Skin epidermis (tissue), 12 donors: ENCODE results near the gene CAP2.

Experiments used
- H3K27ac ChIP-seq, 21 experiments: fragments of 200-600 bp; sonication (generic) in 11 of 21; one replicate each; pipeline ENCODE4 v1.5.0; 2020; ENCODE audit warnings: mild to moderate bottlenecking in 3 of 21, inconsistent platforms in 2 of 21, moderate library complexity in 2 of 21
- H3K4me3 ChIP-seq, 7 experiments: fragments of 200-600 bp; sonication (generic) in 2 of 7; one replicate each; pipeline ENCODE4 v1.5.0; 2020; ENCODE audit warnings: inconsistent platforms in 2 of 7, mild to moderate bottlenecking in 2 of 7, moderate library complexity in 1 of 7

Gene CAP2

DNA sequence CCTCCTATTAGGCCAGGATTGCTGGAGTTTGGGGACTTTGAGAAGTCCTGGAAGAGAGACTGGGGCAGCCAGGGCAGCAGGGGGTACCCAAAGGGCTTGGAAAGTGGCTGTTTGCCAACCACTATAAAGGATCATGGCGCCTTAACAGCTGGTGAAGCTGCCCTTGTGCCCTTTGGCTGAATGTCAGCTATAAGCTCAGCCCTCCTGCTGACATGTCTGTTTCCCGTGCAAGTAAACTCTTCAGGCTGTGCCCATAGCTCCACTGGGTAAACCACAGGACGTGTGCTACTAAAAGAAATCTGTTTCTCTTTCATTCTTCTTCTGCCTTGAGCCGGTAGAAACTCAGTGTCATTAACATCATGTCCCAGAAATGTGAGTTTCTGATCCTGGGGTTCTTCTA lies 97.3 kb downstream of the CAP2 start:
- Histone ChIP-seq H3K27ac (peak overlapping the region in 2 of 21 experiments; percentile 13 to 23), H3K4me3 (no peak overlapping the region)

DNA sequence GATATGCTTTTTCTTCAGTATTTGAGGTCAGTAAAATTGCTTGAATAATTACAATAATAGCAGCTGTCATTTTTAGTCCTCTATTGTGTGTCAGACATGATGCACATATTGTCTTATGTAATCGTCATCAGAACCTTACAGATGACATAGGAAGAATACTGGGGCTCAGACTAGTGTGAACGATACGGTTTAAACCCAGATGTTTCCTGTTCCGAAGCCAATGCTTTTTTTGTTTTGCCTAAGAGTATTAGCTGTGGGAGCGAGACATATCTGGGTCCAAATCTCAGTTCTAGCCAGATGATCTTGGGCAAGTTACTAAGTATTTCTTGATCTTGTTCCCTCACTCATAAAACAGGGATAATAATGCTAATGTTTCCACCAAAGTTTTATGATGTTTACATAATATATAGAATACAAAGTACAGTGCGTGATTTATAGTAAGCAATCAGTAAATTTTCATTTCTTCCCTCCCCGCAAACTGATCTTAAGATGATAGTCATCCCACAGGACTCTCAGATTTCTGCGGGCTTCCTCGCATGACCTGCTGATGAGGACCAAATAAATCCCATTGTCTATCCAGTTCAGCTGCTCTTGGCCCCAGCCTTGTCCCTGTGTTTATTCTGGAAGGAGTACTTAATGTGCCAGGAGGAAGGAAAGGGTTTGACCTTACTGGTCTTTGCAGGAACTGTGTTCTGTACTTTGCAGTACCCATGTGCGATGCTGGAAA lies 98.2 kb downstream of the CAP2 start:
- no peak overlapping the region for H3K4me3 ChIP-seq
- peak overlapping the region in 3 of 21 experiments; percentile 8 to 45 (median 37) for H3K27ac ChIP-seq

DNA sequence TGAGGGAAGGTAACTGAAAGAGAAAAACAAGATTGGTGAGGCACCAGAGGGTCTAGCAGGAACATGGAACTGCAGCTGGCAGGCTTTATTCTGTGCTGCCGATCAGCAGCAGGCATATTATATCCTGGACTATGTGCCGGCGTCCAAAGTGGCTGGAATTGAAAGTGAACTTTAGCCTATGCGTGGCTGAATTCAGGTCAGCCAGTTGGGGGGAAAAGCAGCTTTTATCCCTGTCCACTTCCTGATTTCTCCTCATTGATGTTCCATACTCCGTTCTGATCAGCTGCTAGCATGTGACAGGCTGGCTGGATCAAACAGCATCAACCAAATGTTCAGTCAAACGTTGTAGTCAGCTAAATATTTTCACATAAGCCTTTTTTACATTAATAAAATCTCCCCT lies 99.0 kb downstream of the CAP2 start:
- Histone ChIP-seq H3K4me3 (no peak overlapping the region), H3K27ac (peak overlapping the region in 3 of 21 experiments; percentile 31 to 45 (median 37))

DNA sequence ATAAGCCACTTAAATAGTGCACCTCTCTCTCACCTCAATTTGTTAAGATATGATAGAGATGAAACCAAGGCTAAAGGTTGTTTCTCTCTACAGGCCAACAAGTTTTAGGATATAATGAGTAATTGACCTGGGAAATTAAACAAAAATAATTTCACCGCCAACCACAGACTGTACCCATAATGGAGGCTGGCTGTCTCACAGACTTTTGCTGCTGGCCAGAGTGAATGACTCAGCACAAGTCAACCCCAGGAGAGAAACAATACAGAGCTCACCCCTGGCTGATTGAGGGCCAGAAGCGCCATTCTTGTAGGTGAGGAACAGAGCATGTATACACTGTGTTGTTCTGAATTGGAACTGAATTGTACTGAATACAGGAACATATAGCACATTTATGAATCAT lies 99.9 kb downstream of the CAP2 start:
- peak overlapping the region in 1 of 21 experiments; percentile 17 for H3K27ac ChIP-seq

DNA sequence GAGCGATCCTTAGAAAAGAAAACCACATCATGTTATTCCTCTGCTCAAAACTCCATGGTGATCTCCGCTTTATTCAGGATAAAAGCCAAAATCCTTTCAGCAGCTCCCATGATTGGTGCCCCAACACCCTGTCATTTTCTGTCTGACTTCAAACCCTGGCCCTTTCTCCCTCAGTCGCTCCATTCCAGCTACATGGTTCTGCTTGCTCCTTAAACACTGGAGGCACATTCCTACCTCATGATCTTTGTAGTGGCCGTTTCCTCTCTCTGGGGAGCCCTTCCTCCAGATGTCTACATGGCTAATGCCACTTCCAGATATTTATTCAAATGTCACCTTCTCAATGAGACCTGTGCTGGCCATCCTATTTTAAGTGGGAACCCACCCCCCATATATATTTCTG lies 100.8 kb downstream of the CAP2 start:
- no peak overlapping the region for H3K4me3 ChIP-seq
- no peak overlapping the region for H3K27ac ChIP-seq

More for the DNA sequence above, 99.9 kb downstream of the CAP2 start:
- H3K4me3 ChIP-seq, result no peak overlapping the region

DNA sequence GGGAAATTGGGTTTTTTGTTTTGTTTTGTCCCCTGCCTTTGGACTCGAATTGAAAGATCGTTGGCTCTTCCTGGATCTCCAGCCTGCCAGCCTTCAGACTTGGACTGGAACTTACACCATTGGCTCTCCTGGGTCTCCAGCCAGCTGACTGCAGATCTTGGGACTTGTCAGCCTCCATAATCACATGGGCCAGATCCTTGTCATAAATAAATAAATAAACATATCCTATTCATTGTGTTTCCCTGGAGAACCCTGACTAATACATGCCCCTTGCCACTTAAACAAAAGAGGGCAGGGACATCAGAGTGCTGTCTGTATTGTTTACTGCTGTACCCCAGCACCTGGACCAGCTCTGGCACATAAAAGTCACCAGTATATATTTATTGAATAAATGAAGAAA lies 101.5 kb downstream of the CAP2 start:
- no peak overlapping the region for H3K27ac ChIP-seq
- H3K4me3 ChIP-seq, result no peak overlapping the region

DNA sequence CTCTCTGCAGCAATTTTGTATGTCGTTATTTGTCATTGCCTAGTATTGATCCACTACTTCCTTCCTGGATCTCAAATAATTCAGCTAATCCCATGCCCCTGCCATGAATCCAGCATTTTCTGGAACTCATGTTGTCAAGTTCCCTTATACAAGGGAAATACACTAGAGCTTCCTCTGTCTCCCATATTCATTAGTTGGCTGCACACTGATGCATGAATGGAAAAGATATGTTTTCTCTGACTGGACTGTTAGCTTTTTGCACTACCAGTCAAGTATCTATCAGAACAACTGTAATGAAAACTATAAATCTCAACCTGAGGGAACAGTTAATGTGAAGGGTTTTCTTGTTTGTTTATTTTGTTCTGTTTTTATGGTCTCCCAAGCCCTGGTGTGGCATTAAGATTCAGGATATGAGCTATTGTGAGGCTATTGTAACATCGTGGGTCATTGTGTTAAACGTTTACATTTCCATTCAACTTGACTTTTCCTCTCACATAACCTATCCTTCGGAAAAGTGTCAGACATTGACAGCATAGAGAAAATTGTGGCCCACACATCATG lies 104.2 kb downstream of the CAP2 start:
- Histone ChIP-seq H3K27ac (no peak overlapping the region), H3K4me3 (no peak overlapping the region)

DNA sequence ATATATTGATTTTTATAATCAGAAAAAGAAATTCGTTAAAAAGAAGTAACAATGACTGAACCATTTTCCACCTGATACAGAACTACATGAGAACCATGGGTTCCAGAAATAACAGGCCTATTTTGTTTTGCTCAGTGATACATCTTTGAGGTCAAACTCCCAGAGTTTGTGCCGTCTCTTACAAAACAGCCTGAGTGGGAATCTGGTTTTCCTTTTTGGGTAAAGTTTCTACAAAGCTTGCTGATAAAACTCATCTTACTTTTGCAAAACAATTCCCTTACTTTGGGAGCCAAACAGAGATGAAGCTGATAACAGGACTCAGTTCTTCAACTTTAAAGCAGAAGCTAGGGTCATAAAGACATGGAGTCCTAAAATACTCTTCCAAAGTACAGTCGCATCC lies 108.0 kb downstream of the CAP2 start:
- Histone ChIP-seq H3K4me3 (no peak overlapping the region), H3K27ac (no peak overlapping the region)

DNA sequence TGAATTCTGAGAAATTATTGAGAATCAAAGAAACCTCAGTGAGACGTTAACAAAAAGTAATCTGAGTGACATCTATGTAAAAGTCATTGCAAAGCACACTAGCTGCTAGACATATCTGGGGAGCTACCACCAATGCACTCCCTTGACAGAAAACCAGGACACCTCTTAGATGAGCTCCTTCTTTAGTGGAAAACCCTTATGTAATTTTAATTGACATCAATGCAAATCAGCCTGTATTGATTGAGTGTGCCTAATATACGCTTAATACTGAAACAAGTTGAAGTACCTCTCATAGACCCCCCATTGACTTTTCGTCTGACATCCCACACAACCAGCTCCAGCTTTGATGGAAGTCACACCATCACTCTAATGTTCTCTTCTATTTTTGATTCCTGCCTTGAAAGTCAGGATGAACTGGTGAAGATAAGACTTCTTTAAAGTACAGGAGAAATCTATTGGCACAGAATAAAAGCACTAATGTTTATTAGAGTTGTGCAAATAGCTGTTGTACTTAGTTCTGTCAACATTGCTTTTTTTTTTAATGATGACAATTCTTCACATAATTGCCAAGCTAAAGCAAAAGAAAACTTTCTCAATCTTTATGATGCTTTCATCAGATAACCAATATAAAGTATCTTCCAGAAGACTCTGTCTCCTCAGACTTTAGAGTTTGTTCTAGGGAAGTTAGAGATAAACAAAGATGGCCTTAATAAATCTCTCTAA lies 108.7 kb downstream of the CAP2 start:
- H3K4me3 ChIP-seq, result no peak overlapping the region
- H3K27ac ChIP-seq, result no peak overlapping the region

DNA sequence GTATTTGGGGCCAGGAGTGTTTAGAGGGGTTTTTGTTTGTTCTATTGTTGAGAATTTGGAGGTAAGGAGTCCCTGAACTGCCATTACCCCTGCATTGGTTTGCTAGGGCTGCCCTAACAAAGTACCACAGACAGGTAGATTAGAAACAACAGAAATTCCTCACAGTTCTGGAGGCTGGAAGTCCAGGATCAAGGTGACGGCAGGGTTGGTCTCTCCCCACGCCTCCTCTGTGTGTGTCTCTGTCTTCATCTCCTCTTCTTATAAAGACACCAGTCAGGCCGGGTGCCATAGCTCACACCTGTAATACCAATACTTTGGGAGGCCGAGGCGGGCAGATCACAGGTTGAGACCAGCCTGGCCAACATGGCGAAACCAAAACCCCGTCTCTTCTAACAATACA lies 109.7 kb downstream of the CAP2 start:
- Histone ChIP-seq H3K27ac (no peak overlapping the region), H3K4me3 (no peak overlapping the region)

DNA sequence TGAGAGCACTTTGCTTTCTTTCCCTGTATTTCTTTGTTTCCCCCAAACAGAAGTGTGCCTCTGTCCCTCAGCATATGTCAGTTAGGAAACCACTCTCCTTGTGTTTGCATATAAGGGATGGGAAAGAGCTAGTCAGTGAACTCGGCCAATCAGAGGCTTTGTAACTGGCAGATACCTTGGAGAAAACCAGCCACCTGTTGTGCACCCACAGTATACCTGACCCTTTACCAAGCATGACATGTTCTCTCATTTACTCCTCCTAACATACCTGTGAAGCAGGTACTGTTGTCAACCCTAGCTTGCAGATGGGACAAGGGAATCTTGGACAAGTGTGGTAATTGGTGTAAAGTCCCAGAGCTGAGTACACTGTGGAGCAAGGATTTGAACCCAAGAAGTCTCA lies 110.6 kb downstream of the CAP2 start:
- H3K4me3 ChIP-seq, result no peak overlapping the region
- H3K27ac ChIP-seq, result no peak overlapping the region

DNA sequence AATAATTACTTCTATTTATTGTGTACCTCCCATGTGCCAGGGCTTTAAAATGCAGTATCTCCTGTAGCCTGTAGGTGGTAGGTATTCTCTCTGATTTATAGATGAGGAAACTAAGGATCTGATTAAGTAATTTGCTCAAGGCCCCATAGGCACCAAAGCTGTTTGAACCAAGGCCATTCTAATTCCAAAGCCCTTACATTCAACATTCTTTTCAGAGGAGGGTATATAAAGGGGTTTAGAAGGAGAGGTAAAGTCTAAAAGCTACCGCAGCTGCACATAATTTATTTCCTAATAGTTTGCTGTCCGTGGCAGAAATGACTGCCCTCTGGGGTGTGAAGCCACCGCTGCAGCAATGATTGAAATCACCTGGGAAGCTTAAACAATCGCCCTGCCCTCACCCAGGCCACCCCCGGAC lies 111.7 kb downstream of the CAP2 start:
- no peak overlapping the region for H3K4me3 ChIP-seq
- no peak overlapping the region for H3K27ac ChIP-seq

DNA sequence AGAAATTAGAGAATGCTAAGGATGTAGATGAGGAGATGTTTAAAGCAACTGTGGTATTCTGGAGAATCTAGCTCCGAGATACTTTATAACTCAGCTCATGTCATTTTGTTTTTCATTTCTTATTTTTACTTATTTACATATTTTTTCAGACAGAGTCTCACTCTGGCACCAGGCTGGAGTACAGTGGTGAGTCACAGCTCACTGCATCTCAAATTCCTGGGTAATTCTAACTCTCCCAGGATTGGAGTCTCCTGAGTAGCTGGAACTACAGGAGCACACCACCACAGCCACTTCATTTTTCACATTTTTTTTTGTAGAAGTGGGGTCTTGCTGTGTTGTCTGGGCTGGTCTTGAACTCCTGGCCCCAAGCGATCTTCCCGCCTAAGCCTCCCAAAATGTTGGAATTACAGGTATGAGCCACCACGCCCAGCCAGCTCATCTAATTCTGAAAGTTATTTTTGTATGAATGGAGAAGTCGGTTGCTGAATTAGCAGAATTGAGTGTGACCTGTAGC lies 112.4 kb downstream of the CAP2 start:
- H3K27ac ChIP-seq, result no peak overlapping the region
- H3K4me3 ChIP-seq, result no peak overlapping the region

DNA sequence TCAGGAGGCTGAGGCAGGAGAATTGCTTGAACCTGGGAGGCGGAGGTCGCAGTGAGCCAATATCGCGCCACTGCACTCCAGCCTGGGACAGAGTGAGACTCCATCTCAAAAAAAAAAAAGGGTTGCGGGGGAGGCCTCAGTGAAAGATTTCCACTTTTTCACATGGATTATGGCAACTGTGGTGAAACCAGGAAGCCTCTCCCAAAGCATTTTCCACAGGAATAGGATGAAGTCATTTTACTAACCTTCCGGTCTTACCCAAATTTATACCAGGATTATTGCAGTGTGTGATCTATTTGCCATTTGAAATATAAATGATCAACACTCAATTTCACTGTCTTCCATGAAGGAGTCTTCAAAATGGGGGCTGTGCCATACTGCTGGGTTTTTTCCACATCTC lies 113.1 kb downstream of the CAP2 start:
- Histone ChIP-seq H3K4me3 (no peak overlapping the region), H3K27ac (no peak overlapping the region)

DNA sequence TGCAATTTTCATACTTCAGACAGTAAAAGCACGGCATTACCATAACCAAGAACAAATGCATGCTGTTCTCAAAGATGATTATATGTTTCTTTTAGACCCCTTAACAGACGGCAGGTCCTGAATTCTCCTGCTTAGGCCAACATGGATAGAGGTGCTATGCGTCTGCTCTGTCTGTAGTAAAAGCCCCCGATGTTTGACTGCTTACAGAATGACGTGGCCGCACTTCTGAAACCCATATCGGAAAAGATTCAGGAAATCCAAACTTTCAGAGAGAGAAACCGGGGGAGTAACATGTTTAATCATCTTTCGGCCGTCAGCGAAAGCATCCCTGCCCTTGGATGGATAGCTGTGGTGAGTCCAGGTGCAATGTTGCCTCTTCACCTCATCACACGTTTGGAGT lies 113.6 kb downstream of the CAP2 start:
- Histone ChIP-seq H3K27ac (no peak overlapping the region), H3K4me3 (no peak overlapping the region)

DNA sequence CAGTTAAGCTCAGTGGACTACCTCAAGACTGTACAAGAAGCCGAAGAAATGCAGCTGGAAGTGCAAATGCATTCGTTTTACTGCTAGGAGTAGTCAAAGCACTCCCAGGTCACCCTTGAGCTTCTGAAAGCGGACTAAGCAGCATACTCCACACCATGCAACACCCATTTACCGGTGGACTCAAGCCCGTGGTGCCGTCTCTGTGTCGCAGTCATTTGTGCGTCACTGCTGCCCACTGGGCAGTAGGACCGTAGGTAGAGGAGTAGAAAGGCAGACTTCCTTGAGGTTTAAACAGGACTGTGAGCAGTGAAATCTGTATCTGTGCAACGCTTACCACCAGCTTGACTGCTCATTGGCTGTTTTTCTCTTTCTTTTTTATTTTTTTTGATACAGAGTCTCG lies 117.7 kb downstream of the CAP2 start:
- H3K27ac ChIP-seq, result no peak overlapping the region
- no peak overlapping the region for H3K4me3 ChIP-seq

DNA sequence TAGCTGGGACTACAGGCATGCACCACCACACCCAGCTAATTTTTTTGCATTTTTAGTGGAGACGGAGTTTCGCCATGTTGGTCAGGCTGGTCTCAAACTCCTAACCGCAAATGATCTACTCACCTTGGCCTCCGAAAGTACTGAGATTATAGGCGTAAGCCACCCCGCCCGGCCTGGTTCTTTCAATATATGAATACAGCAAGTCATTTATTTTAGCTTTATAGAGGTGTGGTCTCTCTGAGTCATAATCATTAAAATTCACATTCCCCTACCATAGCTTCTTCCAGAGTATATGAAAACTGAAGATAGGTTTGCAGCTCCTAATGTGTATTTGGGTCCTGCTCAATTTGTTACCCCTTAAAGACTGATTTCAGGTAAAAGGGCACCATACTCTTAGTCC lies 118.2 kb downstream of the CAP2 start:
- no peak overlapping the region for H3K4me3 ChIP-seq
- H3K27ac ChIP-seq, result no peak overlapping the region

DNA sequence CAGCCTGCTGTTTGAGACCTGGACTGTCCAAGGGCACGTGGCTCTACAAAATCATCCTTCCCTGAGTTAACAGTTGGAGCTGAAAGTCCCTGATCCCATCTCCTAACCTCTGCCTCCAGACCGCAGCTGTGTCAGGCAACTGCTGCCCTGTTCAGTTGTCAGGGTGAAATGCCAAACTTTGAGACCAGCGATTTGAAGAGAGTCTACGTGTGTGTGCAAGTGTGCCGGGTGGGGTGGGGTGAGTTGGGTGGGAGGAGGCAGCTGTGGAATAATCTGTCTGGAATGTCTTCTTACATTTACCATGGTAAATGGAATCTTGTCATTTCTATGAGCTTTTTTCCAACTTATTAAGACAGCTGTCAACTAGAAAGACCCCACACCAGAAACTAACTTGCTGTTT lies 125.7 kb downstream of the CAP2 start:
- no peak overlapping the region for H3K4me3 ChIP-seq
- no peak overlapping the region for H3K27ac ChIP-seq

DNA sequence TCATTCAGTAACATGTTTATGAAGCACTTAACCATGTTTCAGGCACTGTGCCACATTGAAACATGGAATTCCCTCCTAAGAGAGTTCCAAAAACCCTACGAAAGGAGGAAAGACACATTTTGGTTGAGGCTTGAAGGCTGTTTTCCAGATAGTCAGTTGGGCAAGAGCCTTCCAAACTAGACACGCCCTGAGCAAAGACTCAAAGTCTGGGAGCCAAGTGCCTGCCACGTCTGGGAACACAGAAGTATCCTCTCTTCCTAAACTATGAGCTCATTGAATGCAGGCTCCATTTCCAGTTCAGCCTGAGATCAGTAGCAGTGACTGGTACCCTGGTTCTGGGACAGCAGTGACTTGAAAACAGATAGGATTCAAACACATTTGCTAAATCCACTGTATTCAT lies 132.2 kb downstream of the CAP2 start:
- no peak overlapping the region for H3K27ac ChIP-seq
- H3K4me3 ChIP-seq, result no peak overlapping the region

DNA sequence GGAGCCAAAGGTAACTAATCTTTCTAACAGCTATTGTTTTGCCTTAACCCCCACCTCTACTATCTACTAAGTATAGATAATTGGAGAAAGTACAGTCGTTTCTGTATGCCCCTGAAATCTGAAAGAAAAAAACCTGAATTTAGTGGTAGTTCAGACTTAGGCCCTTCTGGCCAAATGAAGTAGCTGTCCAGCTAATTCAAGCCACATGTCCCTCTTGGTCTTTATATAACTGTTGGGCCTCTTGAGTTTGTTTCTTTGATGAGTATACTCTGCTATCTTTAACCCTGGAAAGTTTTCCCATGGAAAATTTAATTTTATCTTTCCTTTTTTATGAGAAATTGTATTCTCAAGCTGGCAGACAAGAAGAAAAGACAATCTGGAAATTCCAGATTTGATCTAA lies 133.7 kb downstream of the CAP2 start:
- no peak overlapping the region for H3K27ac ChIP-seq
- H3K4me3 ChIP-seq, result no peak overlapping the region

DNA sequence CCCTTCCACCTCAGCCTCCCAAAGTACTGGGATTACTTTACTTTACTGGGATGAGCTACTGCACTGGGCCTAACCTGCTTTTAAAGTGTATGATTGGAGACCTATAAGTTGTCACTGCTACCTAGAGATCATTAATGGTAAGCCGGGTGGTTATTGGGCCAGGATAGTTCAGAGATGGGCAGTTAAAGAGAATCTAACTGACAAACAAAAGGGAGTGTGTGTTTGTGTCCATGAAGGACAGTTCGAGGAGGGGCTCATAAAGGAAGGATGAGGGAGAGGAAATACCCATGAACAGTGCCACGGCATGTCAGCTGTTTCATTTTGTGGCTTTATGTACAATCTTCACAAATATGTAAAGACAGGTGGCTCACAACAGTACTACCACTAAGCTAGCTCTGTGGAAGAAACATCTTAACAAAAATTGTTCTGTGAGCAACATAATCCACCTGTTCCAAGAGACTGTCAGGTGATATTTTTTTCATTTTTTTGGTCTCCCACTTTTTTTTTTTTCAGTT lies 137.0 kb downstream of the CAP2 start:
- no peak overlapping the region for H3K27ac ChIP-seq
- H3K4me3 ChIP-seq, result no peak overlapping the region
